Prostate gland (tissue), 2 donors: ENCODE results near the gene ULBP3. TPM values are rescaled to one million over a fixed set of nuclear protein-coding genes. Genes with fewer than 3 reads are reported as not detected.
A peak's percentile ranks its signal among the peaks of the same experiment; 100 is the strongest.
"Not testable (repeated sequence)": the region's sequence is repeated elsewhere in the genome, so short reads cannot be mapped to it uniquely, and the experiment has no call there.

Source experiments
- DNase-seq: peaks from one replicate; pipeline ENCODE4 v3.0.0-alpha.2; 2019; ENCODE audit warnings: low spot score
- H3K27ac ChIP-seq, 2 donors: fragments of 200-600 bp; sonication (generic); 2 replicates each; pipeline ENCODE4 v1.5.1; 2017 to 2019
- H3K27me3 ChIP-seq: fragments of 200-600 bp; sonication (generic); replicated peaks from 2 replicates; pipeline ENCODE4 v1.5.1; 2019; ENCODE audit not compliant: insufficient read depth
- H3K36me3 ChIP-seq, 2 donors: fragments of 200-600 bp; sonication (generic); 1 replicate in 1 of 2; 2 replicates in 1 of 2; pipeline versions ENCODE4 v1.5.1 to v1.8.1; 2017 to 2019
- H3K4me1 ChIP-seq: fragments of 200-600 bp; sonication (generic); replicated peaks from 2 replicates; pipeline ENCODE4 v1.5.1; 2019
- H3K4me3 ChIP-seq, 2 donors: fragments of 200-600 bp; sonication (generic); 2 replicates each; pipeline ENCODE4 v1.5.1; 2017 to 2019
- H3K9me3 ChIP-seq: fragments of 200-600 bp; sonication (generic); 2 replicates; pipeline ENCODE4 v1.5.1; 2017
- CTCF ChIP-seq, 4 experiments: fragments of 200-600 bp in 2 of 4; fragments of 450-650 bp in 2 of 4; sonication (generic) in 2 of 4; IDR thresholded peaks; 1 replicate in 3 of 4; 2 replicates in 1 of 4; pipeline ENCODE4 v1.5.1; 2016 to 2019; ENCODE audit warnings: antibody characterized with exemption in 4 of 4, mild to moderate bottlenecking in 2 of 4, moderate library complexity in 2 of 4
- POLR2A ChIP-seq: fragments of 450-650 bp; IDR thresholded peaks from one replicate; pipeline ENCODE4 v1.6.1; 2016; ENCODE audit warnings: antibody characterized with exemption, mild to moderate bottlenecking
- POLR2AphosphoS5 ChIP-seq: sonication (generic); formaldehyde crosslinking; IDR thresholded peaks from one replicate; pipeline ENCODE4 v1.6.1; 2017; ENCODE audit warnings: antibody characterized with exemption
- WGBS: methylation state at CpG from one replicate; pipeline ENCODE4 v1.1.5; 2018; 5-methylcytosine and 5-hydroxymethylcytosine counted together
- intact Hi-C: fragments of 100-400 bp; cut with DNase I; formaldehyde crosslinking; loops from one replicate; pipeline ENCODE4 v1.14.2; 2022
- total RNA-seq, 2 donors: library from RNA; depleted of rRNA; stranded (reverse); fragments of >200 nt; gene quantifications; one replicate each; pipeline ENCODE4 v1.1.0, GENCODE V29; 2016

ULBP3 gene
- total RNA-seq, 2 donors from 2014 or later = 28.9 TPM; not detected in 1

DNA sequence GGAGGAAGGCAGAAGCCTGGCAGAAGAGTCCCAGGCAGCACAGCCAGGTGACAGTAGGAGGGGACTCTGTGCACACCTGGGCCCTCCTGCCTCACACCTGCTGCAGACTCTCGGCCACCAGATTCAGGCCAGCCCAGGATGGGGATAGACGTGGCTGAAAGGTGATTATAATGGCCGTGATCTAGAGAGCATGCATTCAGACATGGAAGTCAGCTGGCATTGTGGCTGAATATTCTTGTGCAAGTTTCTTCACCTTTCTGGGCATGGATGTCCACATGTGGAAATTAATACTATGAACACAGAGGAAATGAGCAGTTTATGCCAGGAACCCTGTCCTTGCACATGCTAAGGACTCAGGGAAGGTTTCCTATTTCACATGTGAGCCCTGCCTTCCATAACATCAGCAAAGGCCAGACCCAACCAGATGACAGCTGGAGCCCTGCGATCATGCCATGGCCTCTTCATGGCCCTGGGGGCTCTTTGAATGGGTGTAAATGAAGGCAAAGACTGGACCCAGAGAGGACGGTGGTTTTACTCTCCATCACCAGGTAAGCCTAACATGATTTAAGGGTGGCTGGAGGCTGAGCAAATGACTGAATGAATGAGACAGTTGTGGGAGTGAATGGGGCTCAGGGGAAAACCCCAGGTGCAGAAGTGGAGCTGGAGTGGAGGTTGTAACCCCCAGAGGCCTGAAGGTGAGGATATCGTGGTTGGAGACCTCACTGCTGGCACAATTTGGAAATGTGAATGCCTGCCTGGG is 40.9 kb downstream of the ULBP3 start:
- WGBS = 91% methylated on average over 6 of the region's 6 CpGs
- H3K36me3 ChIP-seq = no peaks in the 10 kb centered on the region
- TF ChIP-seq POLR2A (no peak), CTCF (IDR thresholded peaks at IDR 0.05) (no peak), POLR2AphosphoS5 (no peak)
- peaks cover 5% of the 10 kb centered on the region for H3K27me3 ChIP-seq
- H3K4me3 ChIP-seq = no peak overlapping the region
- H3K4me1 ChIP-seq = peaks cover 12% of the 10 kb centered on the region
- no peak for DNase-seq
- intact Hi-C loops = no loop called here
- H3K9me3 ChIP-seq = no peaks in the 10 kb centered on the region
- no peak overlapping the region for H3K27ac ChIP-seq

GRCh38 chr6:150026976-150027805 is 41.7 kb downstream of the ULBP3 start:
- Histone ChIP-seq H3K9me3 (no peaks in the 10 kb centered on the region), H3K36me3 (no peaks in the 10 kb centered on the region), H3K27me3 (peaks cover 5% of the 10 kb centered on the region), H3K4me1 (peaks cover 12% of the 10 kb centered on the region), H3K4me3 (no peak overlapping the region), H3K27ac (no peak overlapping the region)
- no peak for DNase-seq
- intact Hi-C loops = no loop called here
- TF ChIP-seq POLR2AphosphoS5 = no peak
- no peak for TF ChIP-seq CTCF (IDR thresholded peaks at IDR 0.05)
- TF ChIP-seq POLR2A = no peak
- WGBS = 90% methylated on average over 9 of the region's 9 CpGs

DNA sequence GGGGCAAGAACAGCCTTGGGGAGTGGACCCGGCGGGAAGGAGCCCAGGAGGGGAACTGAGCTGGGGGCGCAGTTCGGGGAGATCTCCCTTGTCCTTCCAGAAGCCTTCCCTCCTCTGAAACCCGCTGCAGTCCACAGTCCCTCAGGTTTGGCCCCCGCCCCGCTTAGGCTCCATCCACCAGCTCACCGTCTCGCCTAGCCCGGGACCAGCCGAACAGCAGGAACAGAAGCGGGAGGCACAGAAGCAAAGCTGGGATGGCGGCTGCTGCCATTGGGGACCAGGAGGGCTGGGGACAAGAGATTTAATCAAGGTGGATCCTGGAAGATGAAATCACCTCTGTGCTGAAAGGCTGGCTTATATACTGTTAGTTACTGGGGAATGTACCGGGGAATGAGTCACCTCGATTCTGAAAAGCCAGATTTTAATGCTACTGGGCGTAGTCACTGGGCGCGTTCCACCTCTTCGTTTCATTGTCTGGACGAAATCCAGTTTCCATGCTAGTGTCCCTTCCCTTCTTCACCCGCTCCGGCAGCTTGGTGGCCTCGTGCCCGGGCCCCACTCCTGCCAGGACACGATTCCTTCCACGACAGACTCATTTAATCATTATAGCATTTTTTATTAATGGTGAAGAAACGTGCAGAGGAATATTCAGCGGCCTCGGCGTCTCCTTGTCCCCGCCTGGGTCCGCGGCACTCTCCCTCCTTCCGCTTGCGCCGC is 43.6 kb downstream of the ULBP3 start, which contains the start of gene RAET1L:
Gene RAET1L, minus strand, starts transcription at position 332 of the 717 bp plus-strand sequence. Its CDS starts 61 bp downstream, at position 271.
- no peak within 1 kb of the TSS for H3K27ac ChIP-seq
- peak within 1 kb of the TSS in 1 of 2 donors; percentile 7 for H3K4me3 ChIP-seq
- intact Hi-C loops = no loop called here
- H3K9me3 ChIP-seq = no peaks in the 10 kb centered on the region
- 2% methylated on average over 36 of the region's 36 CpGs for WGBS
- no peaks in the 10 kb centered on the region for H3K36me3 ChIP-seq
- peaks cover 12% of the 10 kb centered on the region for H3K4me1 ChIP-seq
- no peak for TF ChIP-seq CTCF (IDR thresholded peaks at IDR 0.05)
- TF ChIP-seq POLR2A = peak; percentile 29
- TF ChIP-seq POLR2AphosphoS5 = peak; percentile 92
- peaks cover 5% of the 10 kb centered on the region for H3K27me3 ChIP-seq
- peak; percentile 88 for DNase-seq

DNA sequence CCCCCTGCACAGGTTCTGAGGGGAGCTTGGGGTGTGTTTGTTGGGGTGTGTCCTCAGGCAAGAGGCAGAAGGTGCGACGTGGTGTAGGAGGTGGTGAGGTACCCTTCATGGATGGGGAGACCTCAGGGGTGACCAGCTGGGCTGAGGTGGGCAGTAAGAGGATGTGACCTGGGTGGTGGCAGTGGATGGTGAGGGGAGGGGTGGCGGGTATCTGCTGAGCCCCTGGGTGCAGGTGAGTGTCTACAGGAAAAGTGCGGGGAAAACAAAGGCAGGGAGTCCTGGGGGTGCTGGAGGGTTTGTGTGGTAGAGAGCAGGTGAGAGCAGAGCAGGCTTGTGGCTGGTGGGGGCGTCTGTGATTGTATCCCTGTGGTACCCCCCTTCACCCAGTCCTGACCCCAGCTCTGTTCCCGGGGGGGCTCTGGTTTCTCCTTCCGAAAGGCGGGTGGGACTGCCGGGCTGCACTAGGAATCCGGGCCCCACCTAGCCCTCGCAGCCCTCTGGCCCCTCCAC is 44.2 kb downstream of the ULBP3 start:
- WGBS = 43% methylated on average over 11 of the region's 11 CpGs
- TF ChIP-seq CTCF (IDR thresholded peaks at IDR 0.05) (no peak), POLR2AphosphoS5 (no peak), POLR2A (no peak)
- H3K27ac ChIP-seq = no peak overlapping the region
- H3K27me3 ChIP-seq = peaks cover 5% of the 10 kb centered on the region
- intact Hi-C loops = no loop called here
- DNase-seq = no peak
- no peaks in the 10 kb centered on the region for H3K36me3 ChIP-seq
- H3K4me3 ChIP-seq = no peak overlapping the region
- H3K4me1 ChIP-seq = peaks cover 12% of the 10 kb centered on the region
- H3K9me3 ChIP-seq = no peaks in the 10 kb centered on the region

DNA sequence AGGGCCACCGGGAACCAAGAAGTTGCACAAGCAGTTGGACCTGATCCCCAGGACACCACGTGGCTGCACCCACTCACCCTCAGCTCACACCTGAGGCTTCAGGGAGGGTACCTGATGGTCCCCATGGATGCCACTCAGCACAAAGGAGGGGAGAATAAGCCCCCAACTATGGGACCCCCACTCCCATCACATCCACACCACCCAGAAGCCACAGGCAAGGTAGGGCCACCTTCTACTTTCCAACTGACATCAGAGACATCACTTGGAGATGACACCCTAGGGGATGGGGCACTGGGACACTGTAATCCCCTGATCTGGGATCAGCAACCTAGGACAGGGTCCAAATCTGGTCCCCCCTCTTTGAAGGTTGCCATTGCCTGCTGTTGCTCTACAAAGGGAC is 44.9 kb downstream of the ULBP3 start:
- H3K9me3 ChIP-seq, DNase-seq, intact Hi-C loops, H3K4me3 ChIP-seq, H3K27ac ChIP-seq, H3K27me3 ChIP-seq, H3K36me3 ChIP-seq: not testable (repeated sequence)
- H3K4me1 ChIP-seq = peaks cover 12% of the 10 kb centered on the region
- WGBS = 67% methylated on average over 1 of the region's 2 CpGs

- WGBS = 100% methylated on average over 2 of the region's 6 CpGs
- DNase-seq, intact Hi-C loops, H3K27ac ChIP-seq, H3K27me3 ChIP-seq, H3K9me3 ChIP-seq, H3K36me3 ChIP-seq, H3K4me3 ChIP-seq: not testable (repeated sequence)
- peaks cover 12% of the 10 kb centered on the region for H3K4me1 ChIP-seq
Measured at GRCh38 chr6:150021870-150022269, 47.1 kb downstream of the ULBP3 start.
